GM18870 (cell line): ENCODE data around the gene TAF8.

Experiments
- ATAC-seq: cut with Tn5 transposase; IDR thresholded peaks from one replicate; pipeline ENCODE4 v1.9.1; 2021; ENCODE audit warnings: moderate library complexity; ENCODE audit not compliant: unreplicated experiment

The TAF8 gene

DNA sequence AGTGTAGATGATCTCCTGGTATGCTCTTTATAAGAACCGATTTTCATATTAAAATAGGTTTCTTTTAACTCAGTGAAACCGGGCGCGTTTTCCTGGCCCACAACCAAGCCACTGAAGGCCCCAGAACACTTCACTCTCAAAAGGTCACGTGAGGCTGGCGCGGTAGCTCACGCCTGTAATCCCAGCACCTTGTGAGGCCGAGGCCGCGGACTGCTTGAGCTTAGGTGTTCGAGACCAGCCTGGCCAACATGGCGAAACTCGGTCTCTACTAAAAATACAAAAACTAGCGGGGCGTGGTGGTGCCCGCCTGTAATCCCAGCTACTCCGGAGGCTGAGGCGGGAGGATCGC lies 402 bp upstream of the TAF8 start:
- no peak for ATAC-seq

GRCh38 chr6:42051268-42051653 lies 937 bp downstream of the TAF8 start:
- no peak for ATAC-seq

- no peak for ATAC-seq
Observed at GRCh38 chr6:42053601-42054000, 3.3 kb downstream of the TAF8 start.

DNA sequence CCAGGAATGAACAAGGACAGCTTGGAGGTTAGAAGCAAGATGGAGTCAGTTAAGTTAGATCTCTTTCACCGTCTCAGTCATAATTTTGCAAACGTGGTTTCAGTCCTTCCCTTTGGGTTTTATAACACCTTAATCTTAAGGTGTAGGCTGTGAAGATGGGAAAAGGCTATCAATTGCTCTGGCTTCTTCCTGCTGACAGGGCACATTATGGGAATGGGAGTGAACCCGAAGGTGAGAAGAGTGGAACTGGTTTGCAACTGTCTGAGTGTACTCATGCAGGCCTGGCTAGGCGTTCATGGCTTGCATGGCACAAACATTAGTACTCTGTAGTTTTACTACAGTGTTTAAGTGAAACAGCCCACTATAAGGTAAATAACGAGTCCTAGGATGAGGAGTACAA lies 9.4 kb downstream of the TAF8 start:
- ATAC-seq, result no peak

GRCh38 chr6:42066156-42066675 lies 15.9 kb downstream of the TAF8 start:
- no peak for ATAC-seq

- ATAC-seq, result no peak
Observed at GRCh38 chr6:42068173-42068572, 17.8 kb downstream of the TAF8 start.

DNA sequence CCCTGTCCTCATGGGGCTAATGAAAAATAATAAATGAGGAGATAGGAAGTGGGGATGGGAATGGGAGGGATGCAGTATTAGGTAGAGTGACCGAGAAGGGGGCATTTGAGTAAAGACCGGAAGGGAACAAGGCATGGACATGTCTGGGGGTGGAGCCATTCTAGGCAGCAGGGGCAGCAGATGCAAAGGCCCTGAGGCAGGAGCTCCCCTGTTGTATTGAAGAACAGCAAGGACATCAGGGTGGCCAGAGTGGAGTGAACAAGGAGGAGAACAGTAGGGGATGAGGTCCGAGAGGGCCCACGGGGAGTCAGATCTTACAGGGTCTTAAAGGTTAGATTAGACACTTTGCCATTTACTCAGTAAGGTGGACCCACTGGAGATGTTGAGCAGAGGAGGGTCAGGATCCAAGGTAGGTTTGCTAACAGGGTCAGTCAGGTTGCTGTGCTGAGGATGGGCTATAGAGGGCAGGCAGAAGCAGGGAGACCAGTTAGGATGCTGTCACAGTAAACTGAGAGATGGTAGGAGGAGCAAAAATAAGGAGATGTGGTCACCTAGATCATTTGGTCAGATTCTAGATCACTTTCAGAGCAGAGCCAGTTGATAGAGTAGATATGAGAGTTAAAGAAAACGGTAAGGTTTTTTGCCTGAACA lies 18.7 kb downstream of the TAF8 start:
- no peak for ATAC-seq

DNA sequence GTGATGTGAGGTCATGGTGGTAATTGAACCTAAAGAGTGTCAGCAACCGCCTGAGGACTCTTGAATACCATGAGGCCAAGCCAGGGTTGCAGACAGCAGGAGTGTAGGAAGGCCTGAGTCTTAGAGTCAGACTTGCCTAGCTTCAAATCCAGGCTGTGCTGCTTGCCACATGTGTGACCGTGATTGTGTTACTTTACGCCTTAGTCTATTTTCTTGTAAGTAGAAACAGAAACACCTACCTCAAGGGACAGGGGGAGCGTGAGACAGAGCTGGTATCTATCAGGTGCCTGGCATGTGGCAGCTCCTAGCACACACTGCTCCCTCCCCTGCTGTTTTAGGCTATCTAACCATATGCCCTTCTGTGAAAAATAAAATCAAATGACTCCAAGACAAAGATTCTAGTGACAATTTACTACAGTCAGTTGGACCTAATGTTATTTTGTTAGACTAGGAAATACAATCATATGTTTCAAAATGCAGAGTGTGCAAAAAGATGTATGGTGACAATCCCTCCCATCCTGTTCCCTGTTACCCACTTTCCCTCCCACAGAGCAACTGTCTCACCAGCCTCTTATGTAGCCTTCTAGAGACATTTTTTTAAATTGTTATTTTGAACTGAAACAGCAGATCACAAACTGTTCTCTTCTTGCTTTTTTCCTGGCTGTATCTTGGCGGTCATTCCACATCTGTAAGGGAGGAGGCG lies 21.7 kb downstream of the TAF8 start:
- ATAC-seq, result no peak

GRCh38 chr6:42073287-42073686 lies 23.0 kb downstream of the TAF8 start:
- ATAC-seq, result no peak

GRCh38 chr6:42075159-42075838 lies 25.0 kb downstream of the TAF8 start:
- no peak for ATAC-seq

GRCh38 chr6:42078386-42078785 lies 28.1 kb downstream of the TAF8 start:
- ATAC-seq, result no peak

DNA sequence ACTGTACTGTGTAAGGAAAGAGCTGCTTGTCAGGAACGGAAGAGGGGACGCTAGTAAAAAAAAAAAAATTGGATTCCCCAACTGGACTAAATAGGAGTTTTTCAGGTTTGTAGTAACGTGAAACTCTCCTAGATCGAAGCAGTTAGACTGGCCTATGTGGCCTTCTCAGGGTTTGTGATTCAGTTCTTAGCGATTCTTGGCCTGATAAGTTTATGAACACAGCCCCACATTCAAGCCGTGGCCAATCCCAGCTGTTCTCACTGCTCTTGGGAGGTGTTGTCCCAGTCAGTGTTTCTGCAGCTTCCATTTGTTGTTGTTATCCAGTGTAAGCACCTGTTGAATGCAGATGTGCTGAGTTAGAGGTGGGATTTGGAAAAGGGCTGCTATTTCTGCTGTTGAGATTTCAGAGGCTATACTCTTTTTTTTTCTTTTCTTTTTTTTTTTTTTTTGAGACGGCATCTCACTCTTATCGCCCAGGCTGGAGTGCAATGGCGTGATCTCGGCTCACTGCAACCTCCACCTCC lies 29.7 kb downstream of the TAF8 start:
- no peak for ATAC-seq

- no peak for ATAC-seq
Observed at GRCh38 chr6:42083530-42083929, 33.2 kb downstream of the TAF8 start.

DNA sequence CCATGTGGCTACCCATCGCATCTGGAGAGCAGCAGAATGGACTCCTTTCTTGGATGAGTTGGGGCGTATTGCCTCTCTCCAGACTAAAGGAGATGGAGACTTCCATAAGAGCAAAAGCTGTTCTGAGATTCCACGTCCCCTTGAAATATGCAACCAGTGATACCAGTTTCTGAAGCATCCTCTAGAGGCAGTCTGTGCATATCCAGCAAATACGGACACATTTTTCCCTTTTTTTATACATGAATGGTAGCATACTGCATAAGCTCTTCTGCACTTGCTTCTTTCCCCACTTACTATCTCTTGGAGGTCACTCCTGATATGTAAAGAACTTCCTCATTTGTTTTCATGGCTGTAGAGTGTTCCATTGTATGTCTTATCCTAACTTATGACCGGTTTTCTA lies 34.6 kb downstream of the TAF8 start:
- no peak for ATAC-seq

GRCh38 chr6:42086046-42087035 lies 36.0 kb downstream of the TAF8 start:
- no peak for ATAC-seq

DNA sequence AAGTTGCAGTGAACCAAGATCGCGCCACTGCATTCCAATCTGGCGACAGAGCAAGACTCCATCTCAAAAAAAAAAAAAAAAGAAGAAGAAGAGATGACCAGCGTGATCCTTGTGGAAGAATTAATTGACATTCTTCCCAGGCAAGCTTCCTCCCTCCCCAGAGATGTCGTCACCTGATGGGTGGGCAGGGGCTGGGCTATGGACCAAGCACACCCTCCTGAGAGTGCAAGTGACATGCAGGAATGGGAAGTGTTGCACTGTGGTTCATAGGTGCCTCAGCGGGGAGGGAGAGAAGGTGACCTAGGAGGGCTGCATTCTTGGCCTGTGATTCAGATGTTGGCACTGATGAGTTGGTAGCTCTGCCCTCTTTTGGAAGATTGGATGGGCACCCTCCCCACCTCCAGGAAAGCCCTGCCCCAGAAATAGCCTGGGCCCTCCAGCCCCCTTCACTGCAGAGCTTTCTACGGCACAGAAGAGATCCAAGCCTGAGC lies 37.8 kb downstream of the TAF8 start:
- no peak for ATAC-seq

DNA sequence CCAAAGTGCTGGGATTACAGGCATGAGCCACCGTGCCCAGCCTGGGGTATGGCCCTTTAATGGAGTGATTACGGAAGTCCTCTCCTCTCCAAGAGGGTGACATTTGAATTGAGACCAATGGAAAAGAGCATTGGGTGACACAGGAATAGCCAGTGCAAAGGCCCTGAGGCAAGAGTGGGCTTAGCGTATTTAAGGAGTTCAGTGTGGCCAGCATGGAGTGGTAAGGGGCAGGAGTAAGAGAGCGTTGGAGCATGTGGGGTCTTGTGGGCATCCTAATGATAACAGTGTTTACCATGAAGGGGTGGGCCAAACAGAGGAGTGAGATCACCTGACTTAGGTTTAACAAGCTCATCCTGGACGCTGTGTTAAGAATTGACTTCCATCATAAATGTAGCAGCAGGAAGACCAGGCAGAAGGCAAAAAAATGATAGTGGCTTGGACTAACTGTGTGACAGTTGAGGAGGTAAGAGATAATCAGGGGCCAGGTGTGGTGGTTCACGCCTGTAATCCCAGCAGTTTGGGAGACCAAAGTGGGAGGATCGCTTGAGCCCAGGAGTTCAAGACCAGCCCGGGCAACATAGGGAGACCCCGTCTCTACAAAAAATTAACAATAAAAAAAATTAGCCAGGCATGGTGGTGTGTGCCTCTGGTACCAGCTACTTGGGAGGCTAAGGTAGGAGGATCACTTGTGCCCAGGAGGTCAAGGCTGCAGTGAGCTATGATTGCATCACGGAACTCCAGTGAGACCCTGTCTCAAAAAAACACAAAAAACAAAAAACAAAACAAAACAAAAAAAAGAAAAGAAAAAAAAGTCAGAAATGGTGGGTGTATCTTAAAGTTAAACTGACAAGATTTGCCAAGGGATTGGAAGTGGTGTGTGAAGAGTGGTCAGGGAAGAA lies 40.7 kb downstream of the TAF8 start:
- no peak for ATAC-seq

- ATAC-seq, result no peak
Observed at GRCh38 chr6:42091718-42092023, 41.3 kb downstream of the TAF8 start.

DNA sequence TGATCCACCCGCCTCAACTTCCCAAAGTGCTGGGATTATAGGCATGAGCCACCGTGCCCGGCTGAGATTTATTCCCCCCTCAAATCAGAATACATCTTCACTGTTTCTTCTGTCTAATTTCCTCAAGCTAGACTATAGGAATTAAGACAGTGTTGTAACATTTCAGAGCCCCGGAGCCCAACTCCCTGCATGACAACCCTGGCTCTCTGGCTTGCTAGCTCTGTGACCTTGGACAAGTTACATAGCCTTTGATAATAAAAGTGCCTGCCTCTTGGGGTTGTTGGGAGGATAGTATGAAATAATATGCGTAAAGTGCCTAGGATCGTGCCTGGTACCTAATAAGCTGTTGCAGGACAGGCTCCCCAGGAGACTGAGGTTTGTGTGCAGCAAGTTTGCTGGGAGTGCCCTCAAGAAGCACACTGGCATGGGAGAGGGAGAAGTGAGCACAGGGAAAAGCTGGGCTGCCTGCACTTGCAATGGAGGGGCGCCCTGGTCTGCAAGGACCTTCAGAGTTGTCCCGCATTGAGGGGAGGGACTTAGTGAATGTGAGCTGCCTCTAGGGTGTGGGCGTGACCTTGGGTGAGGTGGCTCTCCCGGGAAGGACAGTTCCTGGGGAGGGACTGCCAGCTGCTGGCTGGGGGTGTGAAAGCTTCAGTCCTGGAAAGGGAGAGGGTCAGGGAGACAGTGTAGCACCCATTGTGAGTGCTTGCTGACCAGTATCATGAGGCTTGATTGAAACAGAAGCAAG lies 43.4 kb downstream of the TAF8 start:
- no peak for ATAC-seq
